Activated CD8-positive, alpha-beta memory T cell treated with anti-CD3 and anti-CD28 coated beads for 1 hour (primary cell): ENCODE data around the gene ASNSD1.
"Not testable (repeated sequence)": the region's sequence is repeated elsewhere in the genome, so short reads cannot be mapped to it uniquely, and the experiment has no call there.

ENCODE experiments used
- DNase-seq, 2 donors: peaks; one replicate each; pipeline ENCODE4 v3.0.0-alpha.2; 2020; ENCODE audit warnings: low read depth in 1 of 2; ENCODE audit errors: extremely low read depth in 1 of 2

The ASNSD1 gene

DNA sequence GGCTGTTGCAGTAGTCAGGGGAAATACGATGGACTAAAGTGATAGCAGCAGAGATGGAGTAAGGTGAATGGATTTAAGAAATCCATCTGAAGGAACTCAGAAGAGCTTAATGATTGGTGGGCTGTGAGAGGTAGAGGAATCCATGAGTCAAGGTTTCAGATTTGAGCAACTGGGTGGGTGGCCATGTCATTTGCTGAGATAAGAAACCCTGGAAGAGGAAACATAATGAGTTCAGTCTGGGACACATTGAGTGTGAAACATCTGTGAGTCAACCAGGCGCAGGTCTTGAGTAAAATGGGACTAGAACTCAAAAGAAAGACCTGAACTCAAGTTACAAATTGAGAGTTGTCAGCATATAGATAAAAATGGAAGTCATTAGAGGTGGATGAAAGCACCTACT is 19.7 kb upstream of the ASNSD1 start:
- DNase-seq = no peak

DNA sequence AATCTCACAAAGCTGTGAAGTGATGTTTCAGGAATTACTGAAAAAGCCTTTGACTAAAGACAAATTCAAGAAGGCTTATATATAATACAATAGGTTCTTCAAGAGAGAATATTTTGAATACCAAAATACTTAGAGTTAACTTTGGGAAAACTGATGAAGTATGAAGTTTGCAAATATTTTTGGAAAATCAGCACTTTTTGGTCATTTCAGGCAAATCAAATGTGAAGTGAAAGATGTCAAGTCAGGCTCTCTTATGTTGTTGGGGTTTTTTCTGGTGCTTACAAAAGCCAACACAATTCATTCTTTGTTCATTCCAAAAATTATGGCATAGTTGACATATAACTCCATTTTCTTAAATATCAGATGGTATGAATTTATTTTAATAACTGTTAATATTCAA is 14.7 kb upstream of the ASNSD1 start:
- DNase-seq = no peak

DNA sequence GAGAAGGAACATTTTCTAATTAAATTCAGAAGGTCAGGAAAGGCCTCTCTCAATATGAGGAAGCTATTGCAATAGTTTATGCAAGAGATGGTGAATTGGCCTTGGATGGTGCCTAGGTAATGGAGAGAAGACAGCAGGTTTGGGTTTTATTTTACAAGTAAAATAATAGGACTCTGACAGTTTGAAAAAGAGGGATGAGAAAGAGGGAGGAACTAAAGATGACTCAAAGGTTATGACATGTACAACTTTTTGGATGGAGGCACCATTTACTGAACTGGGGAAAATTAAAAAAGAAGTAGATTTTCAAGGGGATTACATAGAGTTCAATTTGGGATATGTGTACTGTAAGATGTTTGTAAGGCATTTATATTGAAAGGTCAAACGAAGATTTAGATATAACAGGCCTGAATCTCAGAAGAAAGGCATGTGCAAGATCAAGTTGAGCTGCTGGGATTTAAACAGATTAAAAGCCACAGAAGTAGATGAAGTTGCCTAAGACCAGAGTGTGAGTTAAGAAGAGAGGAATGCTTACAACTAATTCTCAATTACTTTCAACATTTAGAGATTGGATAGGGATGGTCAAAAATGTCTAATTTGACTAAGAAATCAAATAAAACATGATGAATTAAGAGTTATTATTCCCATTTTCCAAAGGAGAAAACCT is 12.3 kb upstream of the ASNSD1 start:
- no peak for DNase-seq

DNA sequence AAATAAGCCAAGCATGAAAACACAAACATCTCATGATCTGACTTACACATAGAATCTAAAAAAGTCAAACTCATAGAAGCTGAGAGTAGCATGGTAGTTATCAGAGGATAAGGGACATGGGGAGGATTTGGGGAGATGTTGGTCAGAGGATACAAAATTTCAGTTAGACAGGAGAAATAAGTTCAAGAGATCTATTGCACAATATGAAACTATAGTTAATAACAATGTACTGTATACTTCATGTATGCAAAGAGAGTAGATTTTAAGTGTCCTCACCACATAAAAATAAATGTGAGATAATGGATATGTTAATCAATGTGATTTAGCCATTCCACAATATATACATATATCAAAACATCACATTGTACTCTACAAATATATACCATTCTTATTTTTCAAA is 10.0 kb upstream of the ASNSD1 start:
- no peak for DNase-seq

DNA sequence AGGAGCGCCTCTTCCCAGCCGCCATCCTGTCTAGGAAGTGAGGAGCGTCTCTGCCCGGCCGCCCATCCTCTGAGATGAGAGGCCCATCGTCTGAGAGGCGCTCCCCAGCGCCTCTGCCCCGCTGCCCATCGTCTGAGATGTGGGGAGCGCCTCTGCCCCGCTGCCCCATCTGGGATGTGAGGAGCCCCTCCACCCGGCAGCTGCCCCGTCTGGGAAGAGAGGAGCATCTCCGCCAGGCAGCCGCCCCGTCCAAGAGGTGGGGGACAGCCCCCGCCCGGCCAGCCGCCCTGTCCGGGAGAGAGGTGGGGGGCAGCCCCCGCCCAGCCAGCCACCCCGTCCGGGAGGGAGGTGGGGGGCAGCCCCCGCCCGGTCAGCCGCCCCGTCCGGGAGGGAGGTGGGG is 7.8 kb upstream of the ASNSD1 start:
- DNase-seq = not testable (repeated sequence)

DNA sequence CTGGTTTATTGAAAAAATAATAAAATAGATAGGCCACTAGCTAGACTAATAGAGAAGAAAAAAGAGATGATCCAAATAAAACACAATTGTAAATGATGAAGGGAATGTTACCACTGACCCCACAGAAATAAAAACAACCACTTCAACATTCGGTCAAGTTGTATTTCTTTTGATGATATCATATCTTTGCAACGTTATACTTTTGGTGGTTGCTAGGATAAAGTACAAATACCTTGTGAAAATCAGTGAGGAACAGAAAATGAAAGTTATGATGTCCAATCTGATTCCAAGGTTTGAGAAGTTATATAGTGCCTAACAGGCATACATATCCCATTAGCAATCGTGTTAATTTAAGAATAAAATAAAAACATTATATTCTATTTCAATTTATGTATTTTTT is 6.6 kb upstream of the ASNSD1 start:
- DNase-seq = no peak

DNA sequence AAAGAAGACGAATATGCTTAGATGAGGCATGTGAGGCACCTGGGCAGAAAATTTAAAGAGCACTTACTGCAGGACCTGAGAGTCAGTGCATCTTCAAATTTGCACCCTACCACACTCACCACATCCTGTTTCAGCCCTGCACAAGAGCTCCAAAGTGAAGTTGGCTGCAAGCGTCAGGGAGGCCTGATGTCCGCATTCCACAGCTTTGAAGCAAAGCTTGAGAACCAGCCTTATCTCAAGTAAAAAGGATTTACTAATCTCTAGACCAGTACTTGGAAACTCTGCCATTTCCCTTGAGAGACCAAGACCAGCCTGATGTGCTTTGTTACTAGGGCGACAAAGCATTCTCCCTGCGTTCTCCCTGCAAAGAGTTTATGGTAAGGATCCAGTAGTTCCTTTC is 3.4 kb upstream of the ASNSD1 start:
- no peak for DNase-seq

DNA sequence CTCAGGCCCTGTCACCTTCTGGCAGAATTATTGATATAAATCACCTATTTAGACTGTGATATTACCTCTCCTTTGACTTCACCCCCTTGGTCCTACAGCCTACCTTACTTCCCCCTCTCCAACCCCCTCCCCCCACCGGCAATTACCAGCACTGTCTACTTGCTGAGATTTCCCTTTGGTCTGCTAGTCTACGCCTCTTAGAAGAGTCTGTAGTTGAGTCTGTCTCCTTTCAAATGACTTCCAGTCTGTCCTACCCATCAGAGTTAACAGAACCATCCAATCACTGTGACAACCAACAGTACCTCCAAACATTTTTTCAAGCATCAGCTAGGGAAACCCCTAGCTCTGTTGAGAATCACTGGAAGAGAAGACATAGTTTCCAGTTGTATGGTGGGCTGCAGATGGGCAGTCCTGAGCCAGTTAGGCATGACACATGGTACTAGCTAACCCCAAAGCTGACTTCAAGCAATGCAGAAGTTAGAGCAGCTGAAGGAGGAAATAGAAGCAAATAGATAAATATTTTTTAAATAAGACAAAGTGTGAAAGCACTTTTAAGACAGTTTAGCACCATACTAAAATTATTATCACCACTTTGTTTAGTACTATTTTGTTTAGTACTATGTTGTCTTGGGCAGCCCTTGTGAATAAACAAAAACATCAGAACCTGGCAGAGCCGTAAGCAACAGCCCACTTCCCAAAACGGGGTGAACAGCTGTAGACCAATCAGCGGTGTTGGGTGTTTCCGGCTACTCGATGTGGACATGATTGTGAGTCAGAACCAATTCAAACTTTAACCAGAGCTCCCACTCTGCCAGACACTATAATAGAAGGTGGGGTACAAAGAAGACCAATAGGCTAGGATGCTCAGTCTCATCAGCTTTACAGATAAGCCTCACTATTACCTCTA is 2.7 kb upstream of the ASNSD1 start:
- DNase-seq = no peak

DNA sequence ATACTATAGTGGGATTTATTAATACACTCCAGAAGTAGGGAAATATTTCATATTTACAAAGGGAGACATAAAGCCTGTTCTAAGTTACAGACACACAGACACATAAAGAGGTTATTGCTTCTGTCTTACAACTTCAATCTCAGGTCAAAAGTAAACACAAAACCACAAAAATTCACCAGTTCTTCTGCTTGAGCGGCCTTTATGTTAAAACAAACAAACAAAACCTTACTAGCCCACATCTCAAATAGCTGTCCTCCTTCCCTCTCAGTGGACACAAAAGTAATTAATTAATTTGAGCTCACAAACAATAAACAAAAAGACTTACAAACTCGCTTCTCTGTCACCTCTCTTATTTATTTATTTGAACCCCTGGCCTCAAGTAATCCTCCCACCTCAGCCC is 1.5 kb upstream of the ASNSD1 start:
- DNase-seq = no peak

DNA sequence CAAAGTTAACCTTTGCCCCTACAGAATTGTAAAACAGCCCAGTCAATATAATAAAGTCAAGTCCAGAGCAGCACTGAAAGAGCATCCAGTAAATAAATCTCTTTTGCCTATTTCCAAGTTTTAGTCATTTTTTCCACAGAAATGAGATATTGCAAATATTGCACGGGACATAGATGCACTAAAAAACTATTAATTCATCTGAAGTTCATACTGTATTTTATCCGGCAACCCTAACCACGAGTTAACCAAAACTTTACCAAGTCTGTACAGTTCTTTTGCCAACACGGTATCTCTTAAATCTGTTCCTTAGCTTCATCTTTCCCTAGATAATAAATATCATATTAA is 484 bp upstream of the ASNSD1 start:
- no peak for DNase-seq

DNA sequence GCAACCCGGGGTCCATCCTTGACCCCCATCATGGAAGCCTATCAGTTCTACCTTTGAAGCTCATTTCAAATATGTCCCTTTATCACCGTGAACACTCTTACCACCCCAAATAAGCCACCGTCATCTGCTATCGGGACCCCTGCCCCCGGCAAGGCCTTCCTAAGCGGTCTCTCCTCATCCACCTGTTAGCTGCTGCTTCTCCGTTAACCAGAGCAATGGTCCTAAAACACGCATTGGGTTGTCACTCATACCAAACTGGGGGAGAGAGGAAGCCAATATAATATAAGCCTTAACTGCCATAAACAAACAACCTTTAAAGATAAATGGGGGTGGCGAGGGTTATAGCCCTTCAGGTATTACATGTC is 680 bp downstream of the ASNSD1 start:
- no peak for DNase-seq

DNA sequence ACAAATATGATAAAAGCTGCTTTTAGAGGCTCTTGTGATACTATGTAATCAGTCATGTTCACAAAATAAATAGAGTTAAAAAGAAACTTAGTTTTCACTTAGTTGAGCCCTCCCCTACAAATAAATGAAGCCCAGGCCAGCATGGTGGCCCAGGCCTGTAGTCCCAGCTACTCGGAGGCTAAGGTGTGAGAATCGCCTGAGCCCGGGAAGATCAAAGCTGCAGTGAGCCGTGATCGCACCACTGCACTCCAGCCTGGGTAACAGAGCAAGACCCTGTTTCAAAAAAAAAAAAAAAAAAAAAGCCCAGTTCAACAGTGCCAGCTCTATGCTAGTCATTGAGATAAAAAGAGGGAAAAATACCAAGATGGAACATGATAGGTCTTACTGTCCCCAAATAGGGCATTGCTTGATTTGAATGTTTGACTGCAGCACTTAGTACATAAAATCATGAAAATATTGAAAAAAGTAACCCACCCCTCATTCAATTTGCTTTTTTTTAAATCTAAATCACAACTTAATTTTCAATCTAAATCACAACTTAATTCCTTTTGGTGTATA is 1.5 kb downstream of the ASNSD1 start:
- no peak for DNase-seq

DNA sequence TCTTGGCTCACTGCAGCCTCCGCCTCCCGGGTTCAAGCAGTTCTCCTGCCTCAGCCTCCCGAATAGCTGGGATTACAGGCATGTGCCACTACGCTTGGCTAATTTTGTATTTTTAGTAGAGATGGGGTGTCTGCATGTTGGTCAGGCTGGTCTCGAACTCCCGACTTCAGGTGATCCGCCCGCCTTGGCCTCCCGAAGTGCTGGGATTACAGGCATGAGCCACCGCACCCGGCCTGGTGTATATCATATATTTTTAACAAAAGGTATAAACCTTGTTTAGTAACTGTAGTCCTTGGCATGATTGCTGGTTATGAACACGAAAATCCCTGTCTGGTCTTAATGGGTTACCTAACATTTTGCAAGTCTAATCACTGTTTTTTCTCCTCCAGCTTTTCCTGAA is 2.1 kb downstream of the ASNSD1 start:
- DNase-seq = not testable (repeated sequence)

DNA sequence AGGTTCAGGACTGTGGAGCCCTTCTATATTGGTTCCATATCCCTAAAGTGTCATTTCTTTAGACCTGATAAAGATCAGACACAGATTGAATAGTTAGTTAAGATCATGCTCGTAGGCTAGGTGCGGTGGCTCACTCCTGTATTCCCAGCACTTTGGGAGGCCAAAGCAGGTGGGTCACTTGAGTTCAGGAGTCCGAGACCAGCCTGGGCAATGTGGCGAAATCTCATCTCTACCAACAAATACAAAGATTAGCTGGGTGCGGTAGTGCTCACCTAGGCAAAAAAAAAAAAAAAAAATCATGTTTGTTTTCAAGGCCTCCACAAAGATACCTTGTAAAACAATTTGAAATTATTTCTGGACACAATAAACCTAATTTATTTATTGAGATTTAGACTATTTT is 8.7 kb downstream of the ASNSD1 start:
- no peak for DNase-seq

DNA sequence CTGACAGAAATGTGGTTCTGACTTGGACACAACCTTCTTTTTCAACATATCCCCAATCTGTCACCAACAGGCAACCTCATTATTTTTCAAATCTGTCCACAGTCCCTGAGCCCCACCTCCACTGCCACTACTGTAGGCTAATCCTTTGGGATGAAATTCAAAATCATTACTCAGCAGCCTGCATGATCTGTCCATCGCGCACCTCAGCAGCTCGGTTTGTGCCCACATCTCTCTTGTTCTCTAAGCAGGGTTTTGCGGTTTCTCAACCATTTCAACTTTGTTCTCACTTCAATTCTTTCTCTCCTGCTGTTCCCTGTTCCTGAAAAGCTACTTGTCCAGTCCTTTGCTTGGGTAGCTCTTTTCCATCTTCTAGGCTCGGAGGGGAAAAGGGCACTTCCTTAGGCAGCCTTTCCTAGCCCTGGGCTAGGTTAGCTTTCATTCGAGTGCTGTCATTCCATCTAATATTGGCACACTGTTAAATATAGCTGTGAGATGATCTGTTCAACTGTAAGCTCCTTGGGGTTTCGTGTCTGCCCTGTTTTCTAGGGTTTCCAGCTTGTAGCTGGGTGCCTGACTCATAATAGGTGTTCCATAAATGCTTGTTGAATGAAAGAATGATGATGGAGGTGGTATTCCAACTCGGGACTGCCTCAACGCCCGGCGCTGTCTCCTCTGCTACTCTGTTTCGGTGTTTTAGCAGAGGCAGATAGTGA is 12.6 kb downstream of the ASNSD1 start:
- DNase-seq = no peak

DNA sequence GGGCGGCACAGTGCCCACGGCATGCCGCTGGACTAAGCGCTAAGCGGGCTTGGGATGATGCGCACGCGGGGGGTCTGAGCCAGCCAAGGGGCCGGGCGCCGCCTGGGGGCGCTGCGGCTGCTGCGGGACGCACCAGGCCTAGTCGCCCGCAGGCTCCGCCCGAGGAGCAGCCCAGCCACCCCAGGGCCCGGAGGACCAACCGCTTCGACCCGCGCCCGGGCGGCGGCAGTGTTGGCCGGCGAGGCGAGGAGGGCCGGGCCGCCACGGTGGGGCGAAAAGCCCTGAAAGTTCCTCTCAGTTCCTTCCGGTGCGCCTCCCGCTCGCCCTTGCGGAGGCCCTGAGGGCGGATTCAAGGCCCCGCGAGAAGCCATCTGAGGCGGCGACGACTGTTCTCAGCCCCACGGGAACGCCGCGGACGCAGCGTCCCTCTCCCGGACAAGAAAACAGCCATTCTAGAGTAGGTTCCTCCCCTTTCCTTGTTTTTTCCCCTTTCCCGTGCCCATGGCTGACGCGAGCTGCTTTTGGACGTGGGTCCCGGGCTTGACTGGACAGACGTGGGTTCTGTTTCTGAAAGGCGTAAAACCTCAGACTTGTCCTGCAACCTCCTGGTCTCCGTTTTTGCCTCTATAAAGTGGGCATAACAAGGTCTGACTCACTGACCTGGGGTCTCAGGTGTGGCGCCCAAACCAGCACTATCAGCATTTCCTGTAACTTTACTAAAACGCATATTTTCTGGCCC is 13.3 kb downstream of the ASNSD1 start, which contains the start of gene ANKAR:
TSS of gene ANKAR (plus strand) at position 297 of the 739 bp plus-strand sequence. CDS start 1,821 bp downstream, outside the sequence.
- DNase-seq = peak; percentile 45 to 70

DNA sequence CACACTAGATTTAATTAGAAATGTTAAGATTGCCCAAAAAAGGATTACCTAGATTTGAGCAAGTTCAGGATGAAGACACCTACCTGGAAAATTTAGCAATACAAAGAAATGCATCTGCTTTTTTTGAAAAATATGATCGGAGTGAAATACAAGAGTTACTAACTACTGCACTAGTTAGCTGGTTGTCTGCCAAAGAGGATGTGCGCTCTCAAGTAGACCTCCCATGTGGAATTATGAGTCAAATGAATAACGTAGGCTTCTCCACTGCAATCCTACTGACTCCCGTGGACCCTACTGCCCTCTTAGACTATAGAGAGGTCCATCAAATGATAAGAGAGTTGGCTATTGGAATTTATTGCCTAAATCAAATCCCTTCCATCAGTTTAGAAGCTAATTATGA is 15.2 kb downstream of the ASNSD1 start:
- no peak for DNase-seq

DNA sequence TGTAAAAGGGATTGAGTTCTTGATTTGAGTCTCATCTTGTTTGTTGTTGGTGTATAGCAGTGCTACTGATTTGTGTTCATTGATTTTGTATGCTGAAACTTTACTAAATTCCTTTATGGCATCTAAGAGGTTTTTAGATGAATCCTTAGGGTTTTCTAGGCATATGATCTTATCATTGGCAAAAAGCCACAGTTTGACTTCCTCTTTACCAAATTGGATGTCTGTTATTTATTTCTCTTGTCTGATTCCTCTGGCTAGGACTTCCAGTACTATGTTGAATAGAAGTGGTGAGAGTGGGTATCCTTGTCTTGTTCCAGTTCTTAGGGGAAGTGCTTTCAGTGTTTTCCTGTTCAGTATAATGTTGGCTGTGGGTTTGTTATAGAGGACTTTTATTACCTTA is 18.0 kb downstream of the ASNSD1 start:
- no peak for DNase-seq

DNA sequence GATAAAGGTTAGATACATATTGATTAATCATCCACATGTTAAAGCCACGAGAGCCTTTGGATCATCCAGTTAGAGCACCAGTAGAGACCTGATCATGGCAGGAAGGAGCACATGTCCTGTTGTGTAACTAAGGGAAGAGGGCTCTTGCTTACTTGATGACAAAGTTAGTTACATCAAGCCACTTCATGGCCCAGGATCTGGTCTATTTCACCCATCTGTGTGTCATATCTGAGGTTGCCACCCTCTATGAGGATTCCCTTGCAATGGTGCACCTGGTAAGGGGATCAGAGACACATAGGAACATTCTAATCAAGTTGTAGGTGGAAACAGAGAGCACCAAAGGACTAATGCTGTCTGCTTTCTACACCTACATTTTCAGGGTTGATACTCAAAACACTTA is 19.9 kb downstream of the ASNSD1 start:
- DNase-seq = no peak

DNA sequence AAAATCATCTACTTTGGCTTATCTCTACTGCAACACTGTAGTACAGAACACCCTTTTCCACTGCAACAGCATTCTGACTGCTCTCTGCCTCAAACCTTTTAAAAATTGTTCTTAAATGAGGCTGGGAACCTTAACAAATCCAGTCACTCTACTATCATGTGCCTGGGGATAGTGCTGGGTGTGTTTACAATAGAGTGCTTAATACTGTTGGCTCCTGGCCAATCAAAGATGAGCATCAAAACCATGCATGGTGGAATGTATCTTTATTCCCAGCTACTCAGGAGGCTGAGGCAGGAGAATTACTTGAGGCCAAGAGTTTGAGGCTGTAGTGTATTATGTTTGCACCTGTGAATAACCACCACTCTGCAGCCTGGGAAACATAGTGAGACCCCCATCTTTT is 20.6 kb downstream of the ASNSD1 start:
- no peak for DNase-seq

DNA sequence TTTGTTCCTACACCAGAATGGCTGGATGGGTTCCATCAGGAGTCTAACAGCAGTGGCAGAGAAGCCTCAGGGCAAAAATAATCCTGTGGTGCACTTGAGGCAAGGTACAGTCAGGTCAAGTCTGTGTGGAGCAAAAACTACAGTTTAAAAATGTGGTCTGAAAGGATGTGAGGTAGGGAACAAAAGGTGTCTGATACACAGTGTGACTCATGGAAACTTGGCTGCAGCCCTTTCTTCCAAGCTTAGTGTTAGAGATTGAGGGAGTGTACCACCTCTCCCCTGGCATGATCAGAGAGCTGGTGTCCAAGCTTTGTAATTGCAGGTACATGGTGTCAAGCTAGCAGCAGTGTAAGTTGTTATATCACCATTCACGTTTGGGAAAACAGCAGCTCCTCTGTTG is 22.1 kb downstream of the ASNSD1 start:
- DNase-seq = no peak
